CD4-positive, CD25-positive, alpha-beta regulatory T cell (primary cell): ENCODE results near the gene FLYWCH1. TPM values are rescaled to one million over a fixed set of nuclear protein-coding genes. Genes with fewer than 3 reads are reported as not detected.

ENCODE experiments used
- ATAC-seq, 2 donors: fragments of 150-1000 bp; cut with Tn5 transposase; one replicate each; pipeline ENCODE4 v1.10.0; 2021; ENCODE audit warnings: low read depth in 2 of 2, moderate number of reproducible peaks in 2 of 2, moderate library complexity in 1 of 2
- DNase-seq, 3 donors: peaks; one replicate each; pipeline versions ENCODE4 v3.0.0 to v3.0.0-alpha.2; 2012 to 2022; ENCODE audit warnings: mixed read lengths in 1 of 3
- H3K27ac ChIP-seq: one replicate; pipeline ENCODE4 v1.7.0; 2013; ENCODE audit warnings: mild to moderate bottlenecking, low read length; ENCODE audit not compliant: insufficient read depth, poor library complexity, severe bottlenecking
- H3K27me3 ChIP-seq: one replicate; pipeline ENCODE4 v1.7.0; 2013; ENCODE audit warnings: low read length; ENCODE audit not compliant: control insufficient read depth, insufficient read depth
- H3K36me3 ChIP-seq: one replicate; pipeline ENCODE4 v1.7.0; 2013; ENCODE audit warnings: mild to moderate bottlenecking, low read length, moderate library complexity; ENCODE audit not compliant: control insufficient read depth, insufficient read depth
- H3K4me1 ChIP-seq: 2 replicates; pipeline ENCODE4 v1.7.0; 2013; ENCODE audit warnings: mild to moderate bottlenecking, low read length; ENCODE audit not compliant: insufficient read depth, control insufficient read depth, poor library complexity, severe bottlenecking
- H3K4me3 ChIP-seq: one replicate; pipeline ENCODE4 v1.7.0; 2013; ENCODE audit warnings: low read depth, mild to moderate bottlenecking, low read length, moderate library complexity
- H3K9me3 ChIP-seq, 2 experiments: 1 replicate in 1 of 2; 2 replicates in 1 of 2; pipeline ENCODE4 v1.7.0; 2013; ENCODE audit warnings: low read length in 2 of 2, mild to moderate bottlenecking in 1 of 2, moderate library complexity in 1 of 2; ENCODE audit not compliant: control insufficient read depth in 2 of 2
- H3K27ac Mint-ChIP-seq, 3 donors: one replicate each; pipeline ENCODE4 v1.8.0; 2020 to 2022; ENCODE audit warnings: mild to moderate bottlenecking in 3 of 3, mixed read lengths in 3 of 3, moderate library complexity in 2 of 3
- H3K27me3 Mint-ChIP-seq: one replicate; pipeline ENCODE4 v1.8.0; 2022; ENCODE audit warnings: mild to moderate bottlenecking, mixed read lengths
- H3K36me3 Mint-ChIP-seq: one replicate; pipeline ENCODE4 v1.8.0; 2020; ENCODE audit warnings: mixed read lengths
- H3K4me1 Mint-ChIP-seq, 4 donors: one replicate each; pipeline ENCODE4 v1.8.0; 2020 to 2022; ENCODE audit warnings: mixed read lengths in 4 of 4, mild to moderate bottlenecking in 1 of 4
- H3K4me3 Mint-ChIP-seq, 4 donors: one replicate each; pipeline ENCODE4 v1.8.0; 2020 to 2022; ENCODE audit warnings: mild to moderate bottlenecking in 4 of 4, mixed read lengths in 4 of 4, moderate library complexity in 3 of 4
- H3K9me3 Mint-ChIP-seq, 7 donors: one replicate each; pipeline ENCODE4 v1.8.0; 2020 to 2022; ENCODE audit warnings: mixed read lengths in 7 of 7, mild to moderate bottlenecking in 3 of 7, moderate library complexity in 2 of 7
- polyA plus RNA-seq, 4 donors: library from polyadenylated mRNA; unstranded; fragments of 300-500 nt; fragmentation: Illumina TruSeq; gene quantifications; one replicate each; pipeline ENCODE4 v1.2.3, GENCODE V29; 2021
- total RNA-seq: library from RNA; stranded (reverse); gene quantifications from one replicate; pipeline ENCODE4 v1.2.3, GENCODE V29; 2022

The FLYWCH1 gene
- total and polyA plus RNA-seq, 5 donors from 2014 or later, result 6.6 to 74.8 (median 13.1) TPM

GRCh38 chr16:2986623-2987188 is 75.0 kb downstream of the FLYWCH1 start:
- H3K27ac Mint-ChIP-seq, result no peak overlapping the region
- ATAC-seq, result no peak
- H3K4me3 Mint-ChIP-seq, result no peak overlapping the region
- Histone ChIP-seq H3K4me3 (no peak overlapping the region), H3K27me3 (no peaks in the 10 kb centered on the region), H3K27ac (no peak overlapping the region), H3K9me3 (no peaks in the 10 kb centered on the region), H3K4me1 (peaks cover 9% of the 10 kb centered on the region), H3K36me3 (no peaks in the 10 kb centered on the region)
- H3K4me1 Mint-ChIP-seq, result peaks cover 0 to 10% (median 2%) of the 10 kb centered on the region in 4 donors
- H3K27me3 Mint-ChIP-seq, result peaks cover 16% of the 10 kb centered on the region
- DNase-seq, result no peak
- H3K36me3 Mint-ChIP-seq, result no peaks in the 10 kb centered on the region
- H3K9me3 Mint-ChIP-seq, result no peaks in the 10 kb centered on the region

- Histone ChIP-seq H3K27me3 (no peaks in the 10 kb centered on the region), H3K4me3 (no peak overlapping the region), H3K9me3 (no peaks in the 10 kb centered on the region), H3K36me3 (no peaks in the 10 kb centered on the region), H3K27ac (no peak overlapping the region), H3K4me1 (peaks cover 9% of the 10 kb centered on the region)
- no peaks in the 10 kb centered on the region for H3K9me3 Mint-ChIP-seq
- peaks cover 0 to 7% (median 0%) of the 10 kb centered on the region in 4 donors for H3K4me1 Mint-ChIP-seq
- DNase-seq (no peak), ATAC-seq (no peak)
- H3K27ac Mint-ChIP-seq, result no peak overlapping the region
- H3K4me3 Mint-ChIP-seq, result no peak overlapping the region
- H3K36me3 Mint-ChIP-seq, result no peaks in the 10 kb centered on the region
- H3K27me3 Mint-ChIP-seq, result peaks cover 14% of the 10 kb centered on the region
Measured at GRCh38 chr16:2987286-2987685, 75.6 kb downstream of the FLYWCH1 start.

- H3K4me3 Mint-ChIP-seq, result no peak overlapping the region
- Histone ChIP-seq H3K9me3 (no peaks in the 10 kb centered on the region), H3K36me3 (no peaks in the 10 kb centered on the region), H3K27me3 (no peaks in the 10 kb centered on the region), H3K4me3 (no peak overlapping the region), H3K27ac (no peak overlapping the region), H3K4me1 (peaks cover 9% of the 10 kb centered on the region)
- peaks cover 10% of the 10 kb centered on the region for H3K27me3 Mint-ChIP-seq
- no peak overlapping the region for H3K27ac Mint-ChIP-seq
- DNase-seq (no peak), ATAC-seq (no peak)
- H3K9me3 Mint-ChIP-seq, result no peaks in the 10 kb centered on the region
- peaks cover 0 to 6% (median 0%) of the 10 kb centered on the region in 4 donors for H3K4me1 Mint-ChIP-seq
- no peaks in the 10 kb centered on the region for H3K36me3 Mint-ChIP-seq
Measured at GRCh38 chr16:2987833-2988232, 76.1 kb downstream of the FLYWCH1 start.

GRCh38 chr16:2988590-2989099 is 76.9 kb downstream of the FLYWCH1 start:
- no peaks in the 10 kb centered on the region for H3K27me3 ChIP-seq
- H3K27ac ChIP-seq, result no peak overlapping the region
- Mint-ChIP-seq H3K27ac (no peak overlapping the region), H3K9me3 (no peaks in the 10 kb centered on the region), H3K4me1 (peaks cover 0 to 3% (median 0%) of the 10 kb centered on the region in 4 donors), H3K36me3 (no peaks in the 10 kb centered on the region), H3K4me3 (peak overlapping the region in 2 of 4 donors; percentile 10 to 42), H3K27me3 (peaks cover 10% of the 10 kb centered on the region)
- H3K9me3 ChIP-seq, result no peaks in the 10 kb centered on the region
- no peak for DNase-seq
- H3K4me1 ChIP-seq, result peaks cover 4% of the 10 kb centered on the region
- no peaks in the 10 kb centered on the region for H3K36me3 ChIP-seq
- no peak overlapping the region for H3K4me3 ChIP-seq
- no peak for ATAC-seq

- Mint-ChIP-seq H3K36me3 (no peaks in the 10 kb centered on the region), H3K27me3 (peaks cover 6% of the 10 kb centered on the region), H3K27ac (no peak overlapping the region), H3K9me3 (no peaks in the 10 kb centered on the region), H3K4me3 (no peak overlapping the region), H3K4me1 (no peaks in the 10 kb centered on the region)
- Histone ChIP-seq H3K4me1 (no peaks in the 10 kb centered on the region), H3K27me3 (no peaks in the 10 kb centered on the region), H3K36me3 (no peaks in the 10 kb centered on the region), H3K4me3 (no peak overlapping the region), H3K27ac (no peak overlapping the region), H3K9me3 (no peaks in the 10 kb centered on the region)
- DNase-seq, result no peak
- no peak for ATAC-seq
Measured at GRCh38 chr16:2990891-2991290, 79.2 kb downstream of the FLYWCH1 start.

GRCh38 chr16:2991566-2992261 is 80.0 kb downstream of the FLYWCH1 start:
- Histone ChIP-seq H3K4me3 (no peak overlapping the region), H3K27me3 (no peaks in the 10 kb centered on the region), H3K36me3 (no peaks in the 10 kb centered on the region), H3K27ac (no peak overlapping the region), H3K4me1 (no peaks in the 10 kb centered on the region), H3K9me3 (no peaks in the 10 kb centered on the region)
- Mint-ChIP-seq H3K4me3 (no peak overlapping the region), H3K4me1 (no peaks in the 10 kb centered on the region), H3K27ac (no peak overlapping the region), H3K9me3 (no peaks in the 10 kb centered on the region), H3K27me3 (peaks cover 6% of the 10 kb centered on the region), H3K36me3 (no peaks in the 10 kb centered on the region)
- DNase-seq (no peak), ATAC-seq (no peak)

- no peak for DNase-seq
- Histone ChIP-seq H3K27ac (no peak overlapping the region), H3K4me3 (no peak overlapping the region), H3K36me3 (no peaks in the 10 kb centered on the region), H3K27me3 (no peaks in the 10 kb centered on the region), H3K9me3 (no peaks in the 10 kb centered on the region), H3K4me1 (no peaks in the 10 kb centered on the region)
- Mint-ChIP-seq H3K36me3 (no peaks in the 10 kb centered on the region), H3K27me3 (peaks cover 6% of the 10 kb centered on the region), H3K27ac (no peak overlapping the region), H3K4me1 (no peaks in the 10 kb centered on the region), H3K9me3 (no peaks in the 10 kb centered on the region), H3K4me3 (no peak overlapping the region)
- no peak for ATAC-seq
Measured at GRCh38 chr16:2992383-2993081, 80.8 kb downstream of the FLYWCH1 start.
